ENCODE results near the gene FCN3.
A peak's percentile ranks its signal among the peaks of the same experiment; 100 is the strongest.
"Not testable (repeated sequence)": the region's sequence is repeated elsewhere in the genome, so short reads cannot be mapped to it uniquely, and the experiment has no call there.

FCN3 gene

DNA sequence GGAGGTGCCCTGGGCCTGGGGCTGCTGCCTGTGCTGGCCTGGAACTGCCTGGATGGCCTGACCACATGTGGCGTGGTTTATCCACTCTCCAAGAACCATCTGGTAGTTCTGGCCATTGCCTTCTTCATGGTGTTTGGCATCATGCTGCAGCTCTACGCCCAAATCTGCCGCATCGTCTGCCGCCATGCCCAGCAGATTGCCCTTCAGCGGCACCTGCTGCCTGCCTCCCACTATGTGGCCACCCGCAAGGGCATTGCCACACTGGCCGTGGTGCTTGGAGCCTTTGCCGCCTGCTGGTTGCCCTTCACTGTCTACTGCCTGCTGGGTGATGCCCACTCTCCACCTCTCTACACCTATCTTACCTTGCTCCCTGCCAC, 19.6 kb upstream of the FCN3 start:
- no peak for DNase-seq (ENCODE audit: low read depth)
- H3K4me3 ChIP-seq (ENCODE audit: low read depth, low read length): no peak overlapping the region
- TF ChIP-seq, protein P1, sequence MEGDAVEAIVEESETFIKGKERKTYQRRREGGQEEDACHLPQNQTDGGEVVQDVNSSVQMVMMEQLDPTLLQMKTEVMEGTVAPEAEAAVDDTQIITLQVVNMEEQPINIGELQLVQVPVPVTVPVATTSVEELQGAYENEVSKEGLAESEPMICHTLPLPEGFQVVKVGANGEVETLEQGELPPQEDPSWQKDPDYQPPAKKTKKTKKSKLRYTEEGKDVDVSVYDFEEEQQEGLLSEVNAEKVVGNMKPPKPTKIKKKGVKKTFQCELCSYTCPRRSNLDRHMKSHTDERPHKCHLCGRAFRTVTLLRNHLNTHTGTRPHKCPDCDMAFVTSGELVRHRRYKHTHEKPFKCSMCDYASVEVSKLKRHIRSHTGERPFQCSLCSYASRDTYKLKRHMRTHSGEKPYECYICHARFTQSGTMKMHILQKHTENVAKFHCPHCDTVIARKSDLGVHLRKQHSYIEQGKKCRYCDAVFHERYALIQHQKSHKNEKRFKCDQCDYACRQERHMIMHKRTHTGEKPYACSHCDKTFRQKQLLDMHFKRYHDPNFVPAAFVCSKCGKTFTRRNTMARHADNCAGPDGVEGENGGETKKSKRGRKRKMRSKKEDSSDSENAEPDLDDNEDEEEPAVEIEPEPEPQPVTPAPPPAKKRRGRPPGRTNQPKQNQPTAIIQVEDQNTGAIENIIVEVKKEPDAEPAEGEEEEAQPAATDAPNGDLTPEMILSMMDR (IDR thresholded peaks at IDR 0.05; ENCODE audit: control insufficient read depth, extremely low read depth, insufficient read depth): no peak

GRCh38 chr1:27393641-27394281, 19.1 kb upstream of the FCN3 start:
- no peak overlapping the region for H3K4me3 ChIP-seq (ENCODE audit: low read depth, low read length)
- TF ChIP-seq, protein P1 (IDR thresholded peaks at IDR 0.05; ENCODE audit: control insufficient read depth, extremely low read depth, insufficient read depth): no peak
- DNase-seq (ENCODE audit: low read depth): no peak

- TF ChIP-seq, protein P1 (IDR thresholded peaks at IDR 0.05; ENCODE audit: control insufficient read depth, extremely low read depth, insufficient read depth): no peak
- H3K4me3 ChIP-seq (ENCODE audit: low read depth, low read length): peak overlapping the region; percentile 54
- no peak for DNase-seq (ENCODE audit: low read depth)
Observed at GRCh38 chr1:27392778-27393635, 18.4 kb upstream of the FCN3 start.

DNA sequence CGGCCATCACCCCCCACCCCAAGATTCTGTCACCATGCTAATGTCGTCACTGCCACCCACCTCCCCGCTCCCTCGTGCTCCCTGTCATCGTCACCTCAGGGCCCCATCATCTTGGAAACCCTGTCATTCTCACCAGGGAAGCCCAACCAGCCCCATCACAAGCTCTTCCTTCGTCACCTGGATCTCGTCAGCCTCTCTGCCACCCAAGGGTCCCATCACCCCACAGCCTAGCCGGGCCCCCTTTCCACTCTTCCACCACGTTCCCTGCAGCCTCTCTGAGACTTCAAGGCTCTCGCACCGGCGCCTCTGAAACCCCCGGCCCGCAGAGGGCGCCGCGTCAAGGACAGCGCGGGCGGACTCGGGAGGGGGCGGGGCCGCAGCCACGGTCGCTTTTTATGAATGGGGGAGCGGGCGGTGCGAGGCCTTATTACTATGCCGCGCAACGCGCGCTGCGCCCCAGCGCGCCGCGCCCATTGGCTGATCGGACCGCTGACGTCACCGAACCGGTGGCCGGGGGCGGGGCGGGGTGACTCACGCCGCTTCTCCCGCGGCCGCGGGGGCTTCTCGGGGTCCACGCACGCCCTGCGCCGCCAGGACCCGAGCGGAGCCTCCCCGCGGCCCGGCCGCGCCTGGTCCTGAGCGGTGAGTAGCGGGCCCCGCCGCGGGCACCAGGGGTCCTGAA, 17.6 kb upstream of the FCN3 start, which contains the start of gene GPR3:
GPR3 (plus strand) TSS at position 527 of the 682 bp plus-strand sequence. CDS start 1,177 bp downstream, outside the sequence.
- TF ChIP-seq, protein P1 (IDR thresholded peaks at IDR 0.05; ENCODE audit: control insufficient read depth, extremely low read depth, insufficient read depth): peak; percentile 72
- DNase-seq (ENCODE audit: low read depth): peak; percentile 51
- H3K4me3 ChIP-seq (ENCODE audit: low read depth, low read length): peak within 1 kb of the TSS; percentile 54

GRCh38 chr1:27391511-27392095, 17.0 kb upstream of the FCN3 start:
- DNase-seq (ENCODE audit: low read depth): no peak
- TF ChIP-seq, protein P1 (IDR thresholded peaks at IDR 0.05; ENCODE audit: control insufficient read depth, extremely low read depth, insufficient read depth): no peak
- no peak overlapping the region; the same call in 1 of the 2 replicates for H3K4me3 ChIP-seq (ENCODE audit: low read depth, low read length)

DNA sequence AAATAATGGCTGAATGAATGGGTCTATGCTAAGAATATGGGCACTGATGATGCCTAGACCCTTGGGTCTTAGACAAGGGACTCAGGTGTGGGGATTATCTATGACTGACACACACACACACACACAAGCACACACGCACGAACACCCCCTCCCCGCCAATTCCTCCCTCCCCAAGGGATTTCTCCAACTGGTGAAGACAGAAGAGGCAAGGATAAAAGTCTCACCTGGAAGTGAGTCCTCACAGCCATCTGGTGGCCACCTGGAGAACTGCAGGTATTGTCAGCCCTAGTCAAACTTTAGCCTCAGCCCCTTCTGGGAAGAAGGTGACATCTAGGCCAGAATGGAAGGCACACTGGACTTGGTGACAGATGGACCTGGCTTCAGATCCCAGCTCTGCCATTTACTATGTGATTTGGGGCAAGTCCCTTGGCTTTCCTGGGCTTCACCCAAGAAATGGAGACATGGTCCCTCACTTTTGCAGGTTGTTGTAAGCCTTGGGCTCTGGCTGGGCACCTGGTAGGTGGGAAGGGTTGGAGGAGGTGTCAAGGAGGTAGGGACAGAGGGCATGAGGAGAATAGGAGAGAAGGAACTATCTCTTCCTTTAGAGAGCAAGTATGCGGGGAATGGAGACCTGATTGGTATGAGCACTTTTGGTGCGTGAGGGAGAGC, 13.8 kb upstream of the FCN3 start:
- DNase-seq (ENCODE audit: low read depth): no peak
- TF ChIP-seq, protein P1 (IDR thresholded peaks at IDR 0.05; ENCODE audit: control insufficient read depth, extremely low read depth, insufficient read depth): peak; percentile 85
- no peak overlapping the region for H3K4me3 ChIP-seq (ENCODE audit: low read depth, low read length)

- H3K4me3 ChIP-seq (ENCODE audit: low read depth, low read length); DNase-seq (ENCODE audit: low read depth): not testable (repeated sequence)
Observed at GRCh38 chr1:27384797-27385196, 10.2 kb upstream of the FCN3 start.
